COLO668 (cell line): ENCODE measurements around the gene FLCN.
"Not testable (repeated sequence)": the region's sequence is repeated elsewhere in the genome, so short reads cannot be mapped to it uniquely, and the experiment has no call there.

Experiments used
- DNase-seq: peaks from one replicate; lab custom pipeline; 2025; ENCODE audit not compliant: unreplicated experiment; lab: John Stamatoyannopoulos, UW

Gene FLCN, protein sequence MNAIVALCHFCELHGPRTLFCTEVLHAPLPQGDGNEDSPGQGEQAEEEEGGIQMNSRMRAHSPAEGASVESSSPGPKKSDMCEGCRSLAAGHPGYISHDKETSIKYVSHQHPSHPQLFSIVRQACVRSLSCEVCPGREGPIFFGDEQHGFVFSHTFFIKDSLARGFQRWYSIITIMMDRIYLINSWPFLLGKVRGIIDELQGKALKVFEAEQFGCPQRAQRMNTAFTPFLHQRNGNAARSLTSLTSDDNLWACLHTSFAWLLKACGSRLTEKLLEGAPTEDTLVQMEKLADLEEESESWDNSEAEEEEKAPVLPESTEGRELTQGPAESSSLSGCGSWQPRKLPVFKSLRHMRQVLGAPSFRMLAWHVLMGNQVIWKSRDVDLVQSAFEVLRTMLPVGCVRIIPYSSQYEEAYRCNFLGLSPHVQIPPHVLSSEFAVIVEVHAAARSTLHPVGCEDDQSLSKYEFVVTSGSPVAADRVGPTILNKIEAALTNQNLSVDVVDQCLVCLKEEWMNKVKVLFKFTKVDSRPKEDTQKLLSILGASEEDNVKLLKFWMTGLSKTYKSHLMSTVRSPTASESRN

DNA sequence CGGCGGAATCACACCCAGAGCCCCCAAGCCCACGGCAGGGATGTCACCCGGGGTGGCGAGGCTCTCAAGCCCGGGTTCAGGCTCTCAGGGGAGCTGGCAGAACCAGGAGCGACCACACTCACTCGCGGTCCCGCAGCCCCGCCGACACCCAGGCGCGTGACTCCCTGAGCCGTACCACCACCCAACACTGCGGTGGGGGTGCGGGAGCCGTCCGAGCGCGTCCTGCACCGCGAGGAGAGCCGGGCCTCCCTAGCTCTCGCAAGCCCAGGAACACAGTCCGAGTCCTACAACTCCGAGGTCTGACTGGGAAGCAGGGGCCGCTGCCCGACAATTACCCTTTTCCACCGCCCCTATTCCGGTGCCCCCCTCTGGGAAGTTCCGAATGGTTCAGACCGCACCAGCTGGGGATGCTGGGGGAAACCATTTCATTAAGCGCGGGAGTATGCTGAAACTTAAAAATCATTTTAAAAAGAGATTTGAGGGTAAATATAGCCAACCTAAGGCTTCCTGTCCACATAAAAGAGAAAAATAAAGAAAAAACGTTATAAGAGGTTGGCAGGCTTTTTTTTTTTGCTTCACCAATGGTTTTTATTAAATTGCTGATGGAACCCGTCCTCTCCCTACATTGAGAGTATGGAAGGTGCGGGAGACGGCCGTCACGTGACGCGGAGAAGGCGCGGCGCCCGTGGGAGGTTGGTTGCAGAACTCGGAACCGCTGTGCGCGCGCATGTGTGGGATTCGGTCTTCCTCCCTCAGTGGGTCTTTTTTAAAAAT is at the start of gene FLCN:
TSS of gene FLCN (minus strand) at position 143 of the 774 bp plus-strand sequence. CDS start 9,031 bp downstream, outside the sequence.
- peak; percentile 83 for DNase-seq

DNA sequence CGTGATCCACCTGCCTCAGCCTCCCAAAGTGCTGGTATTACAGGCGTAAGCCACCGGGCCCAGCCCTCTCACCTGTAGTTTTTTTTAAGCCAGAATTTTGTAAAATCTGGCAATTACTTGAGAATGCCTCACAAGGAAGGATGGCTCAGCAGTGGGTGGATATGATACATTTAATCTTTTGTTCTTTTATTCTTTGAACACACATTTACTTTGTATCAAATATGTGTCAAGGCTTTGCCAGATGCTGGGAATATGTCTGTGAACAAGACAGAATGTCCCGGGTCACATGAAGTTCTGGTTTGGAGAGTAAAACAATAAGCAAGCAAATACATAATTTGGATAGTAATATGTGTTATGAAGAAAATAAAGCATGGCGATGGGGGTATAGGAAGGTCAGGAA is 49.0 kb upstream of the FLCN start:
- DNase-seq: no peak

DNA sequence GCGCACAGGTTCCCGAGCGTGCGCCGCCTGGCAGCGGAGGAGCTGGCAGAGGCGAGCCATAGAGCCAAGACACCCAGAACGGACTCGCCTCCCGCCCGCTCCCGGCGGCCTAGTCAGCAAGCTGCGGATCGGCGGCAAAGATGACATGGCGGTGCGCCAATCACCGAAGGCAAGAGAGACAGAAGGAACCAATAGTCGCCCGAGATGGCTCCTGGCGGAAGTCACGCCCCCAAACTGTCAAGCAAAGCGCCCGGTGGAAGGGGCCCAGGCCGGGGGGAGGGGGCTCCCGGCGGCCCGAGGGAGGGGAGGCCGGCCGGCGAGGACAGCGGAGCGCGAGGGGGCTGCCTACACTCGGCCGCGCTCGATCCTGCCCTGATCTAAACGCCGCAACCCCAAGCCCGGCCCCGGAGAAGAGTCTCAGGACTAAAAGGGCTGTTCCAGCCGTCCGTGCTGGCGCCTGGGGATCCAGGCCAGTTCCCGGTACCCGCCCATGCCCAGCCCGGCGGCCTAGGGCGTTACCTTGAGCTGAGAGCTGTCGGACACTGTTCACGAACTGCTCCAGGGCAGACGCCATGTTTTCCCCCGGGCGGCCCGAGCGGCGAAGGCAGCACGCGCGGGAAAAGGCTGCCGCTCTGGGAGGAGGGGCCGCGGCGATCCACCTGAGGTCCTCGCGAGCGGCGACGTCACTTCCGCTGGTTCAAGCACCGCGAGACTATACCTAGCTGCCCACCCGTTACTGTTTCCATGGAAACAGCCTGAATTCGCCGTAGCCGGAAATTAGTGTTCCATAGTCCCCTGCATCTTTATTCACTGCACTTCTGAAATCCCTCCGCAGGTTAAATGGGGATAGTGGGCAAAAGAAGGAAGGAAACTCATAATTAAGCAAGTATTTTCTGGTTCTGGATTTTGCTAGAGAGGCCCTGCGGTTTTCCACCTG is 43.9 kb upstream of the FLCN start, which contains the start of gene COPS3:
TSS of gene COPS3 (minus strand) at position 634 of the 937 bp plus-strand sequence. CDS start at position 574, 60 bp downstream.
- peak; percentile 95 for DNase-seq

GRCh38 chr17:17279316-17279715 is 42.3 kb upstream of the FLCN start:
- no peak for DNase-seq

DNA sequence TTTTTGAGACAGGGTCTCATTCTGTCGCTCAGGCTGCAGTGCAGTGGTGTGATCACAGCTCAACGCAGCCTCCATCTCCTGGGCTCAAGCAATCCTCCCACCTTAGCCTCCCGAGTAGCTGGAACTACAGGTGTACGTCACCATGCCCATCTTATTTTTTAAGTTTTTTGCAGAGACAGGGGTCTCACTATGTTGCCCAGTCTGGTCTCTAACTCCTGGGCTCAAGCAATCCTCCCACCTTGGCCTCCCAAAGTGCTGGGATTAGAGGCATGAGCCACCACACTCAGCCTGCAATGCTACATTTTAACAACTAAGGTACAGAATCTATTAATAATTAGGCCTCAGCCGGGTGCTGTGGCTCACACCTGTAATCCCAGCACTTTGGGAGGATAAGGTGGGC is 40.5 kb upstream of the FLCN start:
- DNase-seq: not testable (repeated sequence)

GRCh38 chr17:17275971-17276370 is 39.0 kb upstream of the FLCN start:
- no peak for DNase-seq

DNA sequence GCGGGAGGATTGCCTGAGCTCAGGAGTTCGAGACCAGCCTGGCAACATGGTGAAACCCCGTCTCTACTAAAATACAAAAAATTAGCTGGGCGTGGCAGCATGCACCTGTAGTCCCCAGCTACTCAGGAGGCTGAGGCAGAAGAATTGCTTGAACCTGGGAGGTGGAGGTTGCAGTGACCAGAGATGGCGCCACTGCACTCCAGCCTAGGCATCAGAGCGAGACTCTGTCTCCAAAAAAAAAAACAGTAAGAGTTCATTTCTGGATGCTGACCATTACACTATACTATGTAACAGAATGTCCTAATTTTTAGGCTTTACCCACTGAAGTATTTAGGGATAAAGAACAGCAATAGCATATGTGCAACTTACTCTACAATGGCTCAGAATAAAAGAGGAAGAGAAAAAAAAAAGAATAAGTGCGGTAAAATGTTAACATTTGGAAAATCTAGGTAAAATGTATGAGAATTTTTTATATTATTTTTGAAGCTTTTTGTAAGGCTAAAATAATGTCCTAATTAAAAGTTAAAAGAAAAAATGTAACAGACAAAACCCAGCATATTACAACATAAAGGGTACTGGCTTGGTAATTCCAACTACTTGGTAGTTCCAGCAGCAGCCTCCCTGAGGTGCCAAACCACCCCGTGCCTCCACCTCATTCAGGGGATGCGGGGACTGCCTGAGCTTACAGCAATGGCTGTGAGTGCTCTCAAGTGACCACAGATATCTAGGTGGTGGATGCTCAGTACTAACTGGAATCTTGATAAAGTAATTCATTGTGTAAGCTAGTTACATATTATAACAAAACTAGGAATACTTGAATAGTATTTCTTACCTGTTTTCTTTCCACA is 33.2 kb upstream of the FLCN start:
- DNase-seq: peak; percentile 2

DNA sequence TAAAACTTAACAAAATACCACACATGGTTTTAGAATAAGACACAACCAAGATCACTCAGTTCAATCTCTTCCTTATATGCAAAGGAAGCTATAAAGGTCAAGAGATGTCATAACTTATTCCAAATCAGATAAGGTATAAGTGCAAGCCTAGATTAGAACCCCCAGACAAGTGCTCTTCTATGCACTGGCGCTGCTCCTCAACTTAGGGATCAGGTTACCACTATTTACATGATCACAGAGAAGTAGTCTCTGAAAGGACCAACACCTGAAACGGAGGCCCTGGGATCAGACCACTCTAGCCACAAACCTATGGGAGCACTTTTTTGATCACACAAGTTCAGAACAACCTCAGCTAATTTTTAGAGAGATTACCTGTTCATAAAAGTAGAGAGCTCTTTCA is 27.5 kb upstream of the FLCN start:
- DNase-seq: no peak

GRCh38 chr17:17258998-17259397 is 22.0 kb upstream of the FLCN start:
- DNase-seq: no peak

DNA sequence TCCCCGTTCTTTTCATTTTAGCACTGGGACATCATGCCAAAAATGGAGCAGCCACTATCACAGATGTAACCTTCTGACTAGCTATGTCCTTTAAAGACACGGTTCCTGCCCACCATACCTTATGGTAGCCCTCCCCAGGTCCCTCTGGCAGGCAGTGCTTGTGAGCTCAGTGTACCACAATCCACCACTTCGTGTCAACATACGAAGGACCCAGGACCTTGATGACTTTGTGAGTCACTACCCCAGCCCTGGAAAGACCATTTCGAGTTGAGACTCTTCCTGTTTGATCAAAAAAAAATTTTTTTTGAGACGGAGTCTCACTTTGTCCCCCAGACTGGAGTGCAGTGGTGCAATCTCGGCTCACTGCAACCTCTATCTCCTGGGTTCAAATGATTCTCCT is 21.0 kb upstream of the FLCN start:
- DNase-seq: no peak

GRCh38 chr17:17256316-17256715 is 19.3 kb upstream of the FLCN start:
- no peak for DNase-seq

DNA sequence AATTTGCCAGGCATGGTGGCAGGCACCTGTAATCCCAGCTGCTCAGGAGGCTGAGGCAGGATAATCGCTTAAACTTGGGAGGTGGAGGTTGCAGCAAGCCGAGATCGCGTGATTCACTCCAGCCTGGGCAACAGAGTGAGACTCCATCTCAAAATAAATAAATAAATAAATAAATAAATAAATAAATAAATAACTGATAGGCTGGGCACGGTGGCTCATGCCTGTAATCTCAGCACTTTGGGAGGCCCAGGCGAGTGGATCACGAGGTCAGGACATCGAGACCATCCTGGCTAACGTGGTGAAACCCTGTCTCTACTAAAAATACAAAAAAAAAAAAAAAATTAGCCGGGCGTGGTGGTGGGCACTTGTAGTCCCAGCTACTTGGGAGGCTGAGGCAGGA is 18.7 kb upstream of the FLCN start:
- not testable (repeated sequence) for DNase-seq

- DNase-seq: no peak
Observed at GRCh38 chr17:17254036-17254435, 17.1 kb upstream of the FLCN start.

DNA sequence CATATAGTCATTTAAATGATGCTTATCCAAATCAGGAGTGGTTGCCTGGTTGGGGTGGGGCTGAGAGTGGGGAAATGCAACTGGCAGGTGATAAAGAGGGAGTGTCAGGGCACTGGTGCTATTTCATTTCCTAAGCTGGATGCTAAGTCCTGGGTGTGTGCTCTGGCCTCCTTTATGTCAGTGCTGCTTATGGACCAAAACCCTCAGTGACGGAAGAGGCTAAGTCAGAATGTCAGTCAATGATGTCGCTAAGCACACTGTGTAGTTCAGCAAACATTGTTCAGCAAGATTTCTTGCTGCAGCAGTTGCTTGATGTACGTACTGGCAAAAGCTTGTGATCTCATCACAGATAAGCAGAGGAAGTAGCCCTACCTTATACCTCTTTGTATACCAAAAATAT is 16.4 kb upstream of the FLCN start:
- DNase-seq: no peak

GRCh38 chr17:17252149-17252661 is 15.2 kb upstream of the FLCN start:
- no peak for DNase-seq

GRCh38 chr17:17246879-17247278 is 9.9 kb upstream of the FLCN start:
- DNase-seq: no peak

DNA sequence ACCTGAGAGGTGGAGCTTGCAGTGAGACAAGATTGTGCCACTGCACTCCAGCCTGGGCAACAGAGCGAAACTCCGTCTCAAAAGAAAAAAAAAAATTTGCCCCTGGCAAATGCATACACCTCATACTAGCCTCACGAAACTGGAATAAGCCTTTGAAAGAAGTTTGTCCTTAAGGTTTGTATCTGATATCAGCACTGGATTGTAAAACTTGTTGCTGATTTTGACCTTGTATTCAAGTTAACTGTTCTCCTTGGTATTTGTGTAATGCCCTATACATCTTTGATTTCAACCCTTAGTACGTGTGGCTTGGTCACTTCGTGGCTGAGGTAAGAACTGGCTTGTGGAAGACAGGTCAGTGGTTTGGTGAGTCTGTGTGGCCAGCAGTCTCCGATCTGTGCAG is 6.2 kb upstream of the FLCN start:
- no peak for DNase-seq

DNA sequence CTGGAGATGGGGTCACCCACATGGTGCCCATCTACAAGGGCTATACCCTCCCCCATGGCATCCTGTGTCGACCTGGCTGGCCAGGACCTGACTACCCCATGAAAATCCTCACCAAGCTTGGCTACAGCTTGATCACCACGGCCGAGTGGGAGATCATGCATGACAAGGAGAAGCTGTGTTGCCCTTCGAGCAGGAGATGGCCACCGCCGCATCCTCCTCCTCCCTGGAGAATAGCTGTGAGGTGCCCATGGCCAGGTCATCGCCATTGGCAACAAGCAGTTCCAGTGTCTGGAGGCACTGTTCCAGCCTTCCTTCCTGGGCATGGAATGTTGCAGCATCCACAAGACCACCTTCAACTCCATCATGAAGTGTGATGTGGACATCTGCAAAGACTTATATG is 5.3 kb upstream of the FLCN start:
- no peak for DNase-seq

GRCh38 chr17:17241656-17242055 is 4.7 kb upstream of the FLCN start:
- DNase-seq: no peak

- no peak for DNase-seq
Observed at GRCh38 chr17:17239832-17240231, 2.9 kb upstream of the FLCN start.
